ENCODE results near the gene CADM3.

The CADM3 gene

GRCh38 chr1:159177272-159177907 lies 6.0 kb downstream of the CADM3 start:
- Histone ChIP-seq H3K27me3 (ENCODE audit: control insufficient read depth, low read length) (peaks cover 11% of the 10 kb centered on the region), H3K36me3 (ENCODE audit: control insufficient read depth, low read length) (no peaks in the 10 kb centered on the region)
- TF ChIP-seq EZH2phosphoT487 (IDR thresholded peaks at IDR 0.05; ENCODE audit: borderline replicate concordance, low read length) = no peak
- TF ChIP-seq CTCF (IDR thresholded peaks at IDR 0.05; ENCODE audit: low read depth, low read length, poor library complexity, severe bottlenecking) = no peak

GRCh38 chr1:159179906-159180305 lies 8.5 kb downstream of the CADM3 start:
- no peak overlapping the region for H3K4me2 ChIP-seq (ENCODE audit: low read length)
- no peaks in the 10 kb centered on the region for H3K4me1 ChIP-seq (ENCODE audit: control insufficient read depth, low read length)
- no peaks in the 10 kb centered on the region for H3K9me2 ChIP-seq (replicated peaks; ENCODE audit: control insufficient read depth, low read length)
- no peaks in the 10 kb centered on the region for H3K9me3 ChIP-seq (ENCODE audit: control insufficient read depth, insufficient read depth, low read length)
- H3K79me2 ChIP-seq (ENCODE audit: control insufficient read depth, low read length) = no peaks in the 10 kb centered on the region
- no peaks in the 10 kb centered on the region for H3K27me3 ChIP-seq (ENCODE audit: control insufficient read depth, low read length)
- TF ChIP-seq CTCF (IDR thresholded peaks at IDR 0.05; ENCODE audit: low read depth, low read length, poor library complexity, severe bottlenecking) (no peak), EZH2phosphoT487 (IDR thresholded peaks at IDR 0.05; ENCODE audit: borderline replicate concordance, low read length) (no peak)
- H3K4me3 ChIP-seq (ENCODE audit: low read length) = no peak overlapping the region
- no peak overlapping the region for H3K27ac ChIP-seq (ENCODE audit: low read depth, low read length)
- no peaks in the 10 kb centered on the region for H3K36me3 ChIP-seq (ENCODE audit: control insufficient read depth, low read length)
- H3F3A ChIP-seq (ENCODE audit: control insufficient read depth, insufficient read depth) = no peaks in the 10 kb centered on the region
- no peaks in the 10 kb centered on the region for H4K20me1 ChIP-seq (ENCODE audit: control insufficient read depth, insufficient read depth, low read depth, low read length)

More at GRCh38 chr1:159177272-159177907, 6.0 kb downstream of the CADM3 start:
- H3F3A ChIP-seq (ENCODE audit: control insufficient read depth, insufficient read depth) = no peaks in the 10 kb centered on the region
- no peak overlapping the region for H3K4me2 ChIP-seq (ENCODE audit: low read length)
- no peak overlapping the region for H3K4me3 ChIP-seq (ENCODE audit: low read length)
- no peaks in the 10 kb centered on the region for H3K9me3 ChIP-seq (ENCODE audit: control insufficient read depth, insufficient read depth, low read length)
- H3K4me1 ChIP-seq (ENCODE audit: control insufficient read depth, low read length) = no peaks in the 10 kb centered on the region
- H3K79me2 ChIP-seq (ENCODE audit: control insufficient read depth, low read length) = no peaks in the 10 kb centered on the region
- no peak overlapping the region for H3K27ac ChIP-seq (ENCODE audit: low read depth, low read length)
- no peaks in the 10 kb centered on the region for H4K20me1 ChIP-seq (ENCODE audit: control insufficient read depth, insufficient read depth, low read depth, low read length)
- H3K9me2 ChIP-seq (replicated peaks; ENCODE audit: control insufficient read depth, low read length) = no peaks in the 10 kb centered on the region

GRCh38 chr1:159180516-159180915 lies 9.1 kb downstream of the CADM3 start:
- no peaks in the 10 kb centered on the region for H3K79me2 ChIP-seq (ENCODE audit: control insufficient read depth, low read length)
- H4K20me1 ChIP-seq (ENCODE audit: control insufficient read depth, insufficient read depth, low read depth, low read length) = no peaks in the 10 kb centered on the region
- H3K4me2 ChIP-seq (ENCODE audit: low read length) = no peak overlapping the region
- no peak overlapping the region for H3K4me3 ChIP-seq (ENCODE audit: low read length)
- H3K9me2 ChIP-seq (replicated peaks; ENCODE audit: control insufficient read depth, low read length) = no peaks in the 10 kb centered on the region
- no peak overlapping the region for H3K27ac ChIP-seq (ENCODE audit: low read depth, low read length)
- H3K4me1 ChIP-seq (ENCODE audit: control insufficient read depth, low read length) = no peaks in the 10 kb centered on the region
- no peaks in the 10 kb centered on the region for H3K36me3 ChIP-seq (ENCODE audit: control insufficient read depth, low read length)
- no peaks in the 10 kb centered on the region for H3F3A ChIP-seq (ENCODE audit: control insufficient read depth, insufficient read depth)
- H3K9me3 ChIP-seq (ENCODE audit: control insufficient read depth, insufficient read depth, low read length) = no peaks in the 10 kb centered on the region
- H3K27me3 ChIP-seq (ENCODE audit: control insufficient read depth, low read length) = no peaks in the 10 kb centered on the region
- TF ChIP-seq EZH2phosphoT487 (IDR thresholded peaks at IDR 0.05; ENCODE audit: borderline replicate concordance, low read length) (no peak), CTCF (IDR thresholded peaks at IDR 0.05; ENCODE audit: low read depth, low read length, poor library complexity, severe bottlenecking) (no peak)

Data from DOHH2 (cell line).